ENCODE results near the gene RAD51B. TPM values are rescaled to one million over a fixed set of nuclear protein-coding genes. Genes with fewer than 3 reads are reported as not detected.

Gene RAD51B
- total and polyA plus RNA-seq, 4 donors: 2.5 to 95.0 (median 9.6) TPM

GRCh38 chr14:68051146-68051545 is 231.6 kb downstream of the RAD51B start:
- ATAC-seq (ENCODE audit: insufficient read depth, low FRiP score) (no peak), DNase-seq (peak in 1 of 3 donors; percentile 63)
- Histone ChIP-seq H3K4me3 (no peak overlapping the region), H3K4me1 (ENCODE audit: control insufficient read depth in 5 of 5, insufficient read depth in 5 of 5, low read length in 5 of 5) (peaks cover 0 to 4% (median 0%) of the 10 kb centered on the region in 5 donors), H3K9ac (ENCODE audit: insufficient read depth in 1 of 2, low read length in 2 of 2) (no peak overlapping the region), H3K27me3 (ENCODE audit: control insufficient read depth in 3 of 3, insufficient read depth in 3 of 3, low read length in 2 of 3) (no peaks in the 10 kb centered on the region), H3K27ac (ENCODE audit: low read depth in 1 of 2, low read length in 1 of 2) (no peak overlapping the region), H3K36me3 (ENCODE audit: control insufficient read depth in 4 of 4, insufficient read depth in 4 of 4, low read length in 4 of 4) (no peaks in the 10 kb centered on the region), H3K9me3 (ENCODE audit: control insufficient read depth in 4 of 4, insufficient read depth in 3 of 4, low read length in 3 of 4) (no peaks in the 10 kb centered on the region)
- TF ChIP-seq CTCF (IDR thresholded peaks at IDR 0.05; ENCODE audit: control extremely low read depth, extremely low read depth): no peak
- WGBS, 2 donors: 94% methylated on average over 1 of the region's 1 CpG

GRCh38 chr14:68060198-68060597 is 240.6 kb downstream of the RAD51B start:
- Histone ChIP-seq H3K4me1 (ENCODE audit: control insufficient read depth in 5 of 5, insufficient read depth in 5 of 5, low read length in 5 of 5) (peaks cover 0 to 11% (median 0%) of the 10 kb centered on the region in 5 donors), H3K27ac (ENCODE audit: low read depth in 1 of 2, low read length in 1 of 2) (no peak overlapping the region), H3K4me3 (no peak overlapping the region), H3K9ac (ENCODE audit: insufficient read depth in 1 of 2, low read length in 2 of 2) (no peak overlapping the region), H3K9me3 (ENCODE audit: control insufficient read depth in 4 of 4, insufficient read depth in 3 of 4, low read length in 3 of 4) (peaks cover 0 to 4% (median 0%) of the 10 kb centered on the region in 4 donors), H3K36me3 (ENCODE audit: control insufficient read depth in 4 of 4, insufficient read depth in 4 of 4, low read length in 4 of 4) (peaks cover 0 to 5% (median 1%) of the 10 kb centered on the region in 4 donors), H3K27me3 (ENCODE audit: control insufficient read depth in 3 of 3, insufficient read depth in 3 of 3, low read length in 2 of 3) (no peaks in the 10 kb centered on the region)
- ATAC-seq (ENCODE audit: insufficient read depth, low FRiP score) (no peak), DNase-seq (no peak)
- no peak for TF ChIP-seq CTCF (IDR thresholded peaks at IDR 0.05; ENCODE audit: control extremely low read depth, extremely low read depth)
- 72 to 82% methylated on average over 1 of the region's 1 CpG for WGBS, 2 donors

- H3K4me3 ChIP-seq: no peak overlapping the region
- 98 to 100% methylated on average over 2 of the region's 2 CpGs for WGBS, 2 donors
- peaks cover 0 to 11% (median 0%) of the 10 kb centered on the region in 5 donors for H3K4me1 ChIP-seq (ENCODE audit: control insufficient read depth in 5 of 5, insufficient read depth in 5 of 5, low read length in 5 of 5)
- no peaks in the 10 kb centered on the region for H3K27me3 ChIP-seq (ENCODE audit: control insufficient read depth in 3 of 3, insufficient read depth in 3 of 3, low read length in 2 of 3)
- no peak for TF ChIP-seq CTCF (IDR thresholded peaks at IDR 0.05; ENCODE audit: control extremely low read depth, extremely low read depth)
- peaks cover 0 to 5% (median 1%) of the 10 kb centered on the region in 4 donors for H3K36me3 ChIP-seq (ENCODE audit: control insufficient read depth in 4 of 4, insufficient read depth in 4 of 4, low read length in 4 of 4)
- ATAC-seq (ENCODE audit: insufficient read depth, low FRiP score): no peak
- DNase-seq: no peak
- no peak overlapping the region for H3K9ac ChIP-seq (ENCODE audit: insufficient read depth in 1 of 2, low read length in 2 of 2)
- peaks cover 0 to 4% (median 0%) of the 10 kb centered on the region in 4 donors for H3K9me3 ChIP-seq (ENCODE audit: control insufficient read depth in 4 of 4, insufficient read depth in 3 of 4, low read length in 3 of 4)
- no peak overlapping the region for H3K27ac ChIP-seq (ENCODE audit: low read depth in 1 of 2, low read length in 1 of 2)
These were observed 243.1 kb downstream of the RAD51B start for GRCh38 chr14:68062651-68063050.

GRCh38 chr14:68065322-68065721 is 245.7 kb downstream of the RAD51B start:
- Histone ChIP-seq H3K27me3 (ENCODE audit: control insufficient read depth in 3 of 3, insufficient read depth in 3 of 3, low read length in 2 of 3) (no peaks in the 10 kb centered on the region), H3K36me3 (ENCODE audit: control insufficient read depth in 4 of 4, insufficient read depth in 4 of 4, low read length in 4 of 4) (peaks cover 0 to 5% (median 1%) of the 10 kb centered on the region in 4 donors), H3K9ac (ENCODE audit: insufficient read depth in 1 of 2, low read length in 2 of 2) (no peak overlapping the region), H3K27ac (ENCODE audit: low read depth in 1 of 2, low read length in 1 of 2) (no peak overlapping the region), H3K4me1 (ENCODE audit: control insufficient read depth in 5 of 5, insufficient read depth in 5 of 5, low read length in 5 of 5) (peaks cover 0 to 6% (median 0%) of the 10 kb centered on the region in 5 donors), H3K4me3 (no peak overlapping the region), H3K9me3 (ENCODE audit: control insufficient read depth in 4 of 4, insufficient read depth in 3 of 4, low read length in 3 of 4) (peaks cover 0 to 4% (median 2%) of the 10 kb centered on the region in 4 donors)
- 96 to 98% methylated on average over 3 of the region's 3 CpGs for WGBS, 2 donors
- no peak for TF ChIP-seq CTCF (IDR thresholded peaks at IDR 0.05; ENCODE audit: control extremely low read depth, extremely low read depth)
- DNase-seq (no peak), ATAC-seq (ENCODE audit: insufficient read depth, low FRiP score) (no peak)
